GM23248 (cell line): ENCODE data around the gene RAB8B. TPM values are rescaled to one million over a fixed set of nuclear protein-coding genes. Genes with fewer than 3 reads are reported as not detected.
A peak's percentile ranks its signal among the peaks of the same experiment; 100 is the strongest.

Experiments
- DNase-seq: peaks from one replicate; pipeline ENCODE4 v3.0.0-alpha.2; 2015
- H2AFZ ChIP-seq: fragments of 200-600 bp; sonication (generic); 2 replicates; pipeline ENCODE4 v1.6.1; 2016; ENCODE audit warnings: antibody characterized with exemption
- H3F3A ChIP-seq: fragments of 200-600 bp; sonication (generic); 2 replicates; pipeline ENCODE4 v1.6.1; 2016; ENCODE audit warnings: mild to moderate bottlenecking, antibody characterized with exemption, mixed run types; ENCODE audit not compliant: insufficient read depth
- H3K27ac ChIP-seq: fragments of 200-600 bp; sonication (generic); 2 replicates; pipeline ENCODE4 v1.5.1; 2016; ENCODE audit warnings: mild to moderate bottlenecking
- H3K27me3 ChIP-seq: fragments of 200-600 bp; sonication (generic); replicated peaks from 2 replicates; pipeline ENCODE4 v1.6.1; 2016; ENCODE audit warnings: mild to moderate bottlenecking; ENCODE audit not compliant: insufficient read depth
- H3K36me3 ChIP-seq: fragments of 200-600 bp; sonication (generic); 2 replicates; pipeline ENCODE4 v1.6.1; 2016; ENCODE audit warnings: low read depth, mild to moderate bottlenecking
- H3K4me1 ChIP-seq: fragments of 200-600 bp; sonication (generic); 2 replicates; pipeline ENCODE4 v1.6.1; 2016; ENCODE audit warnings: mild to moderate bottlenecking; ENCODE audit not compliant: insufficient read depth
- H3K4me2 ChIP-seq: fragments of 200-600 bp; sonication (generic); one replicate; pipeline ENCODE4 v1.6.1; 2016; ENCODE audit warnings: mild to moderate bottlenecking; ENCODE audit not compliant: unreplicated experiment
- H3K4me3 ChIP-seq: fragments of 200-600 bp; sonication (generic); 2 replicates; pipeline ENCODE4 v1.5.1; 2016; ENCODE audit warnings: mild to moderate bottlenecking
- H3K79me2 ChIP-seq: fragments of 200-600 bp; sonication (generic); 2 replicates; pipeline ENCODE4 v1.6.1; 2016; ENCODE audit warnings: mild to moderate bottlenecking; ENCODE audit not compliant: insufficient read depth
- H3K9ac ChIP-seq: fragments of 200-600 bp; sonication (generic); 2 replicates; pipeline ENCODE4 v1.6.1; 2016; ENCODE audit warnings: mild to moderate bottlenecking
- H3K9me2 ChIP-seq: fragments of 200-600 bp; sonication (generic); 2 replicates; pipeline ENCODE4 v1.6.1; 2016; ENCODE audit warnings: mixed run types, mild to moderate bottlenecking, moderate library complexity; ENCODE audit not compliant: insufficient read depth
- H3K9me3 ChIP-seq: fragments of 200-600 bp; sonication (generic); one replicate; pipeline ENCODE4 v1.6.1; 2017; ENCODE audit warnings: low read depth
- H4K20me1 ChIP-seq: fragments of 200-600 bp; sonication (generic); 2 replicates; pipeline ENCODE4 v1.6.0; 2016; ENCODE audit not compliant: insufficient read depth
- EZH2 ChIP-seq: fragments of 200-600 bp; sonication (generic); IDR thresholded peaks from 2 replicates; pipeline ENCODE4 v1.6.1; 2018; ENCODE audit warnings: antibody characterized with exemption, mild to moderate bottlenecking; ENCODE audit not compliant: insufficient read depth, poor library complexity, severe bottlenecking
- EZH2phosphoT487 ChIP-seq: fragments of 200-600 bp; sonication (generic); IDR thresholded peaks from 2 replicates; pipeline ENCODE4 v1.6.1; 2018; ENCODE audit warnings: antibody characterized with exemption, moderate library complexity, mild to moderate bottlenecking, low read depth; ENCODE audit not compliant: insufficient read depth
- WGBS, 2 experiments: methylation state at CpG; one replicate each; pipeline ENCODE4 v1.1.6; 2015 to 2017; ENCODE audit warnings: low lambda C conversion rate in 2 of 2, low coverage in 1 of 2; ENCODE audit errors: missing lambda C conversion rate in 2 of 2; 5-methylcytosine and 5-hydroxymethylcytosine counted together
- in situ Hi-C: fragments of 300-500 bp; cut with MboI; formaldehyde crosslinking; loops from 2 replicates; pipeline ENCODE4 v1.15.0; 2020
- polyA plus RNA-seq: library from polyadenylated mRNA; unstranded; fragments of >200 nt; fragmentation: Nextera tagmentation; extraction: Ambion mirVana; gene quantifications from 2 replicates; pipeline ENCODE4 v1.2.1, GENCODE V29; 2016
- total RNA-seq: library from RNA; depleted of rRNA; stranded (reverse); fragments of >200 nt; shearing (Covaris generic); gene quantifications from 2 replicates; pipeline ENCODE4 v1.2.3, GENCODE V29; 2014

The RAB8B gene
- total and polyA plus RNA-seq, 2 experiments from 2014 or later, result 43.6 to 54.3 TPM

- WGBS, 2 experiments, result 40 to 44% methylated on average over 10 of the region's 10 CpGs
- peak overlapping the region; percentile 66 for H3K9ac ChIP-seq
- DNase-seq, result peak; percentile 41
Measured at GRCh38 chr15:63188247-63188925, 1.0 kb upstream of the RAB8B start.

GRCh38 chr15:63189941-63190768 lies 749 bp downstream of the RAB8B start:
- TF ChIP-seq EZH2phosphoT487 (no peak), EZH2 (no peak)
- peak overlapping the region; percentile 85 for H3K4me2 ChIP-seq
- 1 to 3% methylated on average over 6 to 10 of the region's 10 CpGs for WGBS, 2 experiments
- peak overlapping the region; percentile 83 for H3K9ac ChIP-seq
- no peaks in the 10 kb centered on the region for H3K9me3 ChIP-seq
- H3K36me3 ChIP-seq, result no peaks in the 10 kb centered on the region
- peak overlapping the region; percentile 41 for H3K27ac ChIP-seq
- in situ Hi-C loops, result no loop called here
- peak; percentile 49 for DNase-seq
- H2AFZ ChIP-seq, result peak overlapping the region; percentile 78
- H3K4me1 ChIP-seq, result peaks cover 55% of the 10 kb centered on the region
- H3K4me3 ChIP-seq, result peak overlapping the region; percentile 86
- H3F3A ChIP-seq, result peaks cover 43% of the 10 kb centered on the region
- peaks cover 57% of the 10 kb centered on the region for H3K79me2 ChIP-seq
- no peaks in the 10 kb centered on the region for H3K27me3 ChIP-seq
- H3K9me2 ChIP-seq, result no peaks in the 10 kb centered on the region
- H4K20me1 ChIP-seq, result no peaks in the 10 kb centered on the region

More at GRCh38 chr15:63188247-63188925, 1.0 kb upstream of the RAB8B start:
- Histone ChIP-seq H3K36me3 (no peaks in the 10 kb centered on the region), H3K9me2 (no peaks in the 10 kb centered on the region), H3K4me3 (peak overlapping the region; percentile 86), H2AFZ (peak overlapping the region; percentile 99), H4K20me1 (no peaks in the 10 kb centered on the region), H3K9me3 (no peaks in the 10 kb centered on the region), H3F3A (peaks cover 43% of the 10 kb centered on the region), H3K4me2 (peak overlapping the region; percentile 97), H3K27ac (peak overlapping the region; percentile 43), H3K79me2 (peaks cover 39% of the 10 kb centered on the region), H3K4me1 (peaks cover 37% of the 10 kb centered on the region), H3K27me3 (no peaks in the 10 kb centered on the region)
- in situ Hi-C loops, result no loop called here
- TF ChIP-seq EZH2 (no peak), EZH2phosphoT487 (no peak)

GRCh38 chr15:63190769-63191649 lies 1.6 kb downstream of the RAB8B start:
- peak overlapping the region; percentile 85 for H3K4me2 ChIP-seq
- 60 to 62% methylated on average over 3 of the region's 3 CpGs for WGBS, 2 experiments
- peaks cover 36% of the 10 kb centered on the region for H3F3A ChIP-seq
- peaks cover 66% of the 10 kb centered on the region for H3K79me2 ChIP-seq
- H3K27me3 ChIP-seq, result no peaks in the 10 kb centered on the region
- H3K4me3 ChIP-seq, result peak overlapping the region; percentile 86
- DNase-seq, result peak; percentile 48
- H3K9me3 ChIP-seq, result no peaks in the 10 kb centered on the region
- peak overlapping the region; percentile 41 for H3K27ac ChIP-seq
- H2AFZ ChIP-seq, result no peak overlapping the region
- no peaks in the 10 kb centered on the region for H3K9me2 ChIP-seq
- H3K9ac ChIP-seq, result peak overlapping the region; percentile 83
- in situ Hi-C loops, result no loop called here
- no peak for TF ChIP-seq EZH2phosphoT487
- TF ChIP-seq EZH2, result no peak
- H4K20me1 ChIP-seq, result no peaks in the 10 kb centered on the region
- no peaks in the 10 kb centered on the region for H3K36me3 ChIP-seq
- peaks cover 46% of the 10 kb centered on the region for H3K4me1 ChIP-seq
